Peyer's patch (tissue), 4 donors: ENCODE data around the gene HSP90B1.

Source experiments
- POLR2A ChIP-seq, 2 donors: fragments of 450-650 bp; IDR thresholded peaks; one replicate each; pipeline ENCODE4 v1.5.1; 2017; ENCODE audit warnings: antibody characterized with exemption in 2 of 2, mild to moderate bottlenecking in 2 of 2, moderate library complexity in 2 of 2
- TF ChIP-seq, protein P1 (sequence below), 6 experiments: fragments of 450-650 bp in 4 of 6; fragments of 200-600 bp in 2 of 6; sonication (generic) in 1 of 6; IDR thresholded peaks; one replicate each; pipeline ENCODE4 v1.5.1; 2017 to 2019; ENCODE audit warnings: antibody characterized with exemption in 6 of 6, mild to moderate bottlenecking in 3 of 6, moderate library complexity in 1 of 6

DNA sequence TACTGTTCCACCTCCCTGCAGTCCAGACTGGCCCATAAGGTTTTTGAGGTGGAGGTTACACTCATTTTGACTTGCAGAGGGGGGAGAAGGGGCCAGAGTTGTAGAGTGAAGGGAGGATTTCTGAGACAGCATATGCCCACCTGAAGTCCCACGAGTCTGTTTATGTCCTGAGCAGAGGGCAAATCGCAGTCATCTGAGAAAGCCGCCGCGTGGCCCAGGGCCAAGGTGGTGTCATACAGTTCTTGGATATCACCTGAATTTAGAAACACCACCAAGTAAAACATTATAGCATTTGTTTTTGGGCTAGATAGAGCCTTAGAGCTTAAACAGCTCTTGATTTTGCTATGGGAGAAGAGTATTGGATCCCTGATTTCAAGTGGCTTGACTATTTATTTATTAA is 66.4 kb downstream of the HSP90B1 start:
- TF ChIP-seq, protein P1, sequence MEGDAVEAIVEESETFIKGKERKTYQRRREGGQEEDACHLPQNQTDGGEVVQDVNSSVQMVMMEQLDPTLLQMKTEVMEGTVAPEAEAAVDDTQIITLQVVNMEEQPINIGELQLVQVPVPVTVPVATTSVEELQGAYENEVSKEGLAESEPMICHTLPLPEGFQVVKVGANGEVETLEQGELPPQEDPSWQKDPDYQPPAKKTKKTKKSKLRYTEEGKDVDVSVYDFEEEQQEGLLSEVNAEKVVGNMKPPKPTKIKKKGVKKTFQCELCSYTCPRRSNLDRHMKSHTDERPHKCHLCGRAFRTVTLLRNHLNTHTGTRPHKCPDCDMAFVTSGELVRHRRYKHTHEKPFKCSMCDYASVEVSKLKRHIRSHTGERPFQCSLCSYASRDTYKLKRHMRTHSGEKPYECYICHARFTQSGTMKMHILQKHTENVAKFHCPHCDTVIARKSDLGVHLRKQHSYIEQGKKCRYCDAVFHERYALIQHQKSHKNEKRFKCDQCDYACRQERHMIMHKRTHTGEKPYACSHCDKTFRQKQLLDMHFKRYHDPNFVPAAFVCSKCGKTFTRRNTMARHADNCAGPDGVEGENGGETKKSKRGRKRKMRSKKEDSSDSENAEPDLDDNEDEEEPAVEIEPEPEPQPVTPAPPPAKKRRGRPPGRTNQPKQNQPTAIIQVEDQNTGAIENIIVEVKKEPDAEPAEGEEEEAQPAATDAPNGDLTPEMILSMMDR (IDR thresholded peaks at IDR 0.05), result no peak
- TF ChIP-seq POLR2A (IDR thresholded peaks at IDR 0.05), result no peak
